Measurements from ENCODE around the gene ATP2B2.

GRCh38 chr3:10361375-10361774 is 144.0 kb downstream of the ATP2B2 start:
- TF ChIP-seq MAX (IDR thresholded peaks at IDR 0.05) = no peak
- TF ChIP-seq CEBPB (IDR thresholded peaks at IDR 0.05; ENCODE audit: low read depth, low read length) = no peak
- no peak for TF ChIP-seq CTCF (IDR thresholded peaks at IDR 0.05; ENCODE audit: control extremely low read depth in 1 of 3, insufficient read depth in 1 of 3, low read depth in 1 of 3, low read length in 3 of 3)
- no peak for TF ChIP-seq TAF1 (IDR thresholded peaks at IDR 0.05; ENCODE audit: low read depth, low read length)
- no peak for TF ChIP-seq KDM1A (IDR thresholded peaks at IDR 0.05; ENCODE audit: borderline replicate concordance, low read length)

Measured in H1 (cell line).